Activated T-cell treated with anti-CD3 and anti-CD28 coated beads for 24 hours (primary cell): ENCODE results near the gene LAMTOR3.

Experiments
- DNase-seq: peaks from one replicate; pipeline ENCODE4 v3.0.0-alpha.2; 2020; ENCODE audit warnings: low read depth

LAMTOR3 gene

GRCh38 chr4:99894161-99894997 is at the start of gene LAMTOR3:
Gene LAMTOR3, minus strand, starts transcription at chr4:99894427. Its CDS starts 464 bp downstream, at chr4:99893963.
- peak; percentile 85 for DNase-seq

GRCh38 chr4:99938243-99938753 is 44.1 kb upstream of the LAMTOR3 start:
- no peak for DNase-seq

- DNase-seq, result no peak
These were observed 40.7 kb upstream of the LAMTOR3 start for GRCh38 chr4:99934891-99935290.

GRCh38 chr4:99927566-99927965 is 33.3 kb upstream of the LAMTOR3 start:
- DNase-seq, result no peak

- DNase-seq, result no peak
These were observed 26.9 kb upstream of the LAMTOR3 start for GRCh38 chr4:99921174-99921573.

GRCh38 chr4:99918656-99919055 is 24.4 kb upstream of the LAMTOR3 start:
- no peak for DNase-seq

GRCh38 chr4:99917575-99917974 is 23.3 kb upstream of the LAMTOR3 start:
- DNase-seq, result no peak

- no peak for DNase-seq
These were observed 21.2 kb upstream of the LAMTOR3 start for GRCh38 chr4:99915449-99915848.

- DNase-seq, result no peak
These were observed 771 bp upstream of the LAMTOR3 start for GRCh38 chr4:99894998-99895397.

GRCh38 chr4:99893839-99894160 is 427 bp downstream of the LAMTOR3 start:
- no peak for DNase-seq

- DNase-seq, result no peak
These were observed 1.2 kb downstream of the LAMTOR3 start for GRCh38 chr4:99893029-99893428.

- no peak for DNase-seq
These were observed 2.9 kb downstream of the LAMTOR3 start for GRCh38 chr4:99891351-99891750.

GRCh38 chr4:99887837-99888236 is 6.4 kb downstream of the LAMTOR3 start:
- DNase-seq, result no peak

- no peak for DNase-seq
These were observed 8.1 kb downstream of the LAMTOR3 start for GRCh38 chr4:99886146-99886545.

- no peak for DNase-seq
These were observed 8.5 kb downstream of the LAMTOR3 start for GRCh38 chr4:99885687-99886086.

GRCh38 chr4:99885063-99885664 is 9.1 kb downstream of the LAMTOR3 start:
- no peak for DNase-seq

- DNase-seq, result no peak
These were observed 14.8 kb downstream of the LAMTOR3 start for GRCh38 chr4:99879458-99879857.

GRCh38 chr4:99878604-99879003 is 15.6 kb downstream of the LAMTOR3 start:
- no peak for DNase-seq

- no peak for DNase-seq
These were observed 17.3 kb downstream of the LAMTOR3 start for GRCh38 chr4:99876946-99877345.

GRCh38 chr4:99875071-99875470 is 19.2 kb downstream of the LAMTOR3 start:
- DNase-seq, result no peak

GRCh38 chr4:99872570-99872969 is 21.7 kb downstream of the LAMTOR3 start:
- DNase-seq, result no peak

GRCh38 chr4:99868126-99868596 is 26.1 kb downstream of the LAMTOR3 start:
- DNase-seq, result no peak

GRCh38 chr4:99863804-99864203 is 30.4 kb downstream of the LAMTOR3 start:
- DNase-seq, result no peak
